ENCODE results near the gene LSM10. TPM values are rescaled to one million over a fixed set of nuclear protein-coding genes. Genes with fewer than 3 reads are reported as not detected.

The LSM10 gene
- total RNA-seq, 4 donors from 2014 or later = 19.2 to 22.6 (median 21.4) TPM

DNA sequence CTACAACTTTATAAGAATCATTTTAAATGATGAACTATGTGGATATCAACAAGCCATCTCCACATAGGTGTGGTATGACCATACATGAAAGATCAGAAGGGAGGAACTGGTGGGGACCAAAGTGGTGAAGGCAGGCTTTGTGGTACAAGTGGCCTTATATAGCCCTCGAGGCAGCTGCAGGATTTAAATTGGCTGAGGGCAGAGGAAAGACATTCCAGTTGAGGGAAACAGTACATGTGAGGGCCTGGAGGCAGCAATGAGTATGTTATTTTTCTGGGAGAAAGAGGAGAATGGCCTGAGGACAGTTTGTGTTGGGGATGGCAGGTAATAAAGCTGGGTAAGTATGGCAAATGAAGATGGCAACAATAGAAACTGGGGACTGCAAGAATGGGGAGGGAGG lies 35.4 kb upstream of the LSM10 start:
- H3K4me1 ChIP-seq = no peaks in the 10 kb centered on the region
- no peak overlapping the region for H3K27ac ChIP-seq
- TF ChIP-seq EP300 (IDR thresholded peaks at IDR 0.05) (no peak), POLR2A (IDR thresholded peaks at IDR 0.05) (no peak), POLR2AphosphoS5 (IDR thresholded peaks at IDR 0.05) (no peak)
- H3K4me3 ChIP-seq = no peak overlapping the region
- peaks cover 22% of the 10 kb centered on the region for H3K36me3 ChIP-seq
- 45% methylated on average over 1 of the region's 1 CpG for WGBS
- no peak for DNase-seq (ENCODE audit: low spot score in 2 of 2)
- H3K27me3 ChIP-seq = no peaks in the 10 kb centered on the region
- no peaks in the 10 kb centered on the region for H3K9me3 ChIP-seq

DNA sequence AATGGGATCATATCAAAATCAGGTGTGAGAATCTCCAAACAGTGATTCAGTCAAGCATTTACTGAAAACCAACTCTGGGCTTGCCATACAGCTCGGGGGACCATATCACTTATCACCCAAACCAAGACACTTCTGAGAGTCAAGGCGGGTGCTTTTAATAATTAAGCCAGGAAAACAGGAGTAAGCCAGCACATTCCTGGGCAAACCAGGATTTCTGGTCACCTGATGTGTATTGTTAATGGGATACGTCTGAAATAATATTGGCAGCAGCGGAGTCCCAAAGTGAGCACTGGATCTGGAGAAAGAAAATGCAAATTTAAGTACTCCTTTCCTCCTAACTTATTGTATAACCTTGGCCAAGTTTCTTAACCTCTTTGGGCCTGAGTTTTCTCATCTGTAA lies 34.9 kb upstream of the LSM10 start:
- 67% methylated on average over 4 of the region's 4 CpGs for WGBS
- no peaks in the 10 kb centered on the region for H3K9me3 ChIP-seq
- H3K4me3 ChIP-seq = no peak overlapping the region
- H3K27ac ChIP-seq = no peak overlapping the region
- no peaks in the 10 kb centered on the region for H3K4me1 ChIP-seq
- no peaks in the 10 kb centered on the region for H3K27me3 ChIP-seq
- DNase-seq (ENCODE audit: low spot score in 2 of 2) = no peak
- no peak for TF ChIP-seq EP300 (IDR thresholded peaks at IDR 0.05)
- no peak for TF ChIP-seq POLR2A (IDR thresholded peaks at IDR 0.05)
- no peak for TF ChIP-seq POLR2AphosphoS5 (IDR thresholded peaks at IDR 0.05)
- peaks cover 22% of the 10 kb centered on the region for H3K36me3 ChIP-seq

DNA sequence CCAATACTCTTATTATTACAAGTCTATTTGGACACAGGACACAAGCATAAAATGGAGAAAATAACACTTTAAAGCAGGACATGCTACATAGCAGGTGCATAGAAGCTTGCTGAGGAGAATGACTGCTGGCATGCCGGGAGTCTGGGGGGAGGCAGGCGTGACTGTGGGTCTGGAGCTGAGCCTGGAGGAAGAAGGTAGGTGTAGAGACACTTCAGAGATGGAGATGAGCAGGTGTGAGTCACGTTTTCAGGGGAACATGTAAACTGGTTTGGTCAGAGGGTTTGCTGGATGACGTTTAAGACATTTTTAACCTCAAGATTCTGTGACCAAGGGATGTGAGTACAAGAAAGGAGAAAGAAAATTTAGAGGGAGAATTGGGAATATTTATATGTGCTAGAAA lies 28.1 kb upstream of the LSM10 start:
- TF ChIP-seq POLR2A (IDR thresholded peaks at IDR 0.05) = no peak
- H3K27ac ChIP-seq = no peak overlapping the region
- no peak for DNase-seq (ENCODE audit: low spot score in 2 of 2)
- H3K27me3 ChIP-seq = no peaks in the 10 kb centered on the region
- H3K9me3 ChIP-seq = no peaks in the 10 kb centered on the region
- H3K4me1 ChIP-seq = peaks cover 3% of the 10 kb centered on the region
- peaks cover 24% of the 10 kb centered on the region for H3K36me3 ChIP-seq
- no peak overlapping the region for H3K4me3 ChIP-seq
- WGBS = 52% methylated on average over 4 of the region's 4 CpGs

DNA sequence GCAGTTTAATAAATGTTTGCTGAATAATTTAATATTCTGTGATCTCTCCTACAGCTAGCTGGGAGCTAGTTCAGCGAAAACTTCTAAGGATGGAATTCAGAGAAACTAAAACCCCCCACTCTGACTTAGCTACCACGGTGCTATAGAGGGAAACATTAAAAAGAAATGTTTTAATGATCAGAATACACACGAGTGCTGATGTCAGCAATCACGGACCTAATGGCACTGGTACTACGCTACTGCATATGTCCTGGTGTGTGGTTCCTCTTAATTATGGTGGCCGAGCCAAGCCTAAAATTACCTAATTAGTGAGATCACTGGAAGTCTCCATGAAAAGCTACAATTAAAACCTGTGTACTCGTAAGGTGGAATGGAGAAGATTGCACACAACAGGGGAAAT lies 23.9 kb upstream of the LSM10 start:
- peaks cover 30% of the 10 kb centered on the region for H3K36me3 ChIP-seq
- no peaks in the 10 kb centered on the region for H3K27me3 ChIP-seq
- no peak overlapping the region for H3K4me3 ChIP-seq
- peaks cover 14% of the 10 kb centered on the region for H3K4me1 ChIP-seq
- H3K27ac ChIP-seq = no peak overlapping the region
- TF ChIP-seq POLR2A (IDR thresholded peaks at IDR 0.05) (no peak), POLR2AphosphoS5 (IDR thresholded peaks at IDR 0.05) (no peak), EP300 (IDR thresholded peaks at IDR 0.05) (no peak)
- TF ChIP-seq, protein P1, sequence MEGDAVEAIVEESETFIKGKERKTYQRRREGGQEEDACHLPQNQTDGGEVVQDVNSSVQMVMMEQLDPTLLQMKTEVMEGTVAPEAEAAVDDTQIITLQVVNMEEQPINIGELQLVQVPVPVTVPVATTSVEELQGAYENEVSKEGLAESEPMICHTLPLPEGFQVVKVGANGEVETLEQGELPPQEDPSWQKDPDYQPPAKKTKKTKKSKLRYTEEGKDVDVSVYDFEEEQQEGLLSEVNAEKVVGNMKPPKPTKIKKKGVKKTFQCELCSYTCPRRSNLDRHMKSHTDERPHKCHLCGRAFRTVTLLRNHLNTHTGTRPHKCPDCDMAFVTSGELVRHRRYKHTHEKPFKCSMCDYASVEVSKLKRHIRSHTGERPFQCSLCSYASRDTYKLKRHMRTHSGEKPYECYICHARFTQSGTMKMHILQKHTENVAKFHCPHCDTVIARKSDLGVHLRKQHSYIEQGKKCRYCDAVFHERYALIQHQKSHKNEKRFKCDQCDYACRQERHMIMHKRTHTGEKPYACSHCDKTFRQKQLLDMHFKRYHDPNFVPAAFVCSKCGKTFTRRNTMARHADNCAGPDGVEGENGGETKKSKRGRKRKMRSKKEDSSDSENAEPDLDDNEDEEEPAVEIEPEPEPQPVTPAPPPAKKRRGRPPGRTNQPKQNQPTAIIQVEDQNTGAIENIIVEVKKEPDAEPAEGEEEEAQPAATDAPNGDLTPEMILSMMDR (IDR thresholded peaks at IDR 0.05) = no peak
- no peak for DNase-seq (ENCODE audit: low spot score in 2 of 2)
- H3K9me3 ChIP-seq = no peaks in the 10 kb centered on the region
- WGBS = 94% methylated on average over 7 of the region's 7 CpGs

DNA sequence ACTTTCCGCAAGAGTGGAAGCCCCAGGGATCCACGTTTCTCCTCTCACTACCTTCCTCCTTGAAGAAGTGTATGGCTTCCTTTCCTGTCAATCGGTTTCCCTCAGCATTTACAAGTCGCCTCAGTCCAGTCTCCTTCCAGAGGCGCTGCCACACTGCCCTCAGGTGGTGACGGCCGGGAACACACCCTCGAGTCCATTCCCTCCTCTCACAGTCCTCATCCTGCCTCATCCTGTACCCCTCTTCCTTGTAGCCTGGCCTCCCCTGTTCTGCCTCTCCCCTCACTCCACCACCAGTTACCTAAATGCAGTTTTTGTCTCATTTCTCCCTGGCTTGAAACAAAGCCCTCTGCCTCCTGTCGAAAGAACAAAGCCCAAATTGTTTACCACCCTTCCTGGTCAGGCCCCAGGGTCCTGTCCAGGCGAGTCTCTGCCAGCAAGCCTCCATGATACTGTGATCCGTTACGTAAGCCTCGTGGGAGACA lies 23.2 kb upstream of the LSM10 start:
- Histone ChIP-seq H3K27me3 (no peaks in the 10 kb centered on the region), H3K4me3 (no peak overlapping the region), H3K4me1 (peaks cover 14% of the 10 kb centered on the region), H3K36me3 (peaks cover 32% of the 10 kb centered on the region), H3K27ac (no peak overlapping the region), H3K9me3 (no peaks in the 10 kb centered on the region)
- TF ChIP-seq EP300 (IDR thresholded peaks at IDR 0.05) = no peak
- TF ChIP-seq, protein P1 (IDR thresholded peaks at IDR 0.05) = peak; percentile 85 to 95
- peak; percentile 93 to 94 for DNase-seq (ENCODE audit: low spot score in 2 of 2)
- 11% methylated on average over 13 of the region's 13 CpGs for WGBS

DNA sequence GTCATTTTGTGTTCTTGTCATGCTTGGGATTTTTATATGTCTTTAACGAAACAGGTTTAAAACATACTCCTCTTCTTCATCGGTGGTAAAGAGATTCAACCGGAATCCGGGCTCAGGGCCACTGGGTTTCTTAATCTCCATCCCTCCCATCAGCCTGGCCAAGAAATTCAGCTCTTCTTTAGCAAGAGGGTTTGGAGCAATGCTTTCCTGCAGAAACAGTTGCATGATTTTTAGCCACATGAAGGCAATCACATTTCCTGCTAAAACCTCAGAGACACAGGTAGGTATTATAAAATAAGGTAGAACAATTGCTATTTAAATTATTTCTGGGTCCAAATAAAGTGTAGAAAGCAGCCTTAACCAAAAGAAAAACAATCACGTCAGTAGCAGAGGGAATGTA lies 22.7 kb upstream of the LSM10 start:
- Histone ChIP-seq H3K9me3 (no peaks in the 10 kb centered on the region), H3K36me3 (peaks cover 32% of the 10 kb centered on the region), H3K27me3 (no peaks in the 10 kb centered on the region), H3K4me1 (peaks cover 14% of the 10 kb centered on the region), H3K27ac (no peak overlapping the region), H3K4me3 (no peak overlapping the region)
- WGBS = 39% methylated on average over 5 of the region's 5 CpGs
- no peak for TF ChIP-seq EP300 (IDR thresholded peaks at IDR 0.05)
- no peak for TF ChIP-seq POLR2A (IDR thresholded peaks at IDR 0.05)
- no peak for TF ChIP-seq POLR2AphosphoS5 (IDR thresholded peaks at IDR 0.05)
- TF ChIP-seq, protein P1 (IDR thresholded peaks at IDR 0.05) = no peak
- DNase-seq (ENCODE audit: low spot score in 2 of 2) = no peak

DNA sequence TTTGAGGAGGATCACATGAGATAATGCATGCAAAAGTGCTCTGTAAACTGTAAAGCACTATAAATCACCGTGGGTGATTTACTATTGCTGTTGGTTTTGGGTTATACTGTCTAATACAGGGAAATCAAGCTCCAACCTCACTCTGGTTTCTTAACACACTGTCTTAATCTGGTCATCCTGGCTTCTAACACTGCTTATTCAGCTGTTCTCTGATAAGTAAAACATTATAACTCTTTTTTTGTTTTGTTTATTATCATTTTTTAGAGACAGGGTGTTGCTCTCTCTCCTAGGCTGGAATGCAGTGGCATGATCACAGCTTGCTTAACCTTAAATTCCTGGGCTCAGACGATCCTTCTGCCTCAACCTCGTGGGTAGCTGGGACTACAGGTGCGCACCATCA lies 21.9 kb upstream of the LSM10 start:
- H3K27me3 ChIP-seq = no peaks in the 10 kb centered on the region
- no peak overlapping the region for H3K27ac ChIP-seq
- H3K36me3 ChIP-seq = peaks cover 32% of the 10 kb centered on the region
- WGBS = 77% methylated on average over 4 of the region's 4 CpGs
- no peak for DNase-seq (ENCODE audit: low spot score in 2 of 2)
- TF ChIP-seq EP300 (IDR thresholded peaks at IDR 0.05) (no peak), POLR2AphosphoS5 (IDR thresholded peaks at IDR 0.05) (no peak), POLR2A (IDR thresholded peaks at IDR 0.05) (no peak)
- no peaks in the 10 kb centered on the region for H3K9me3 ChIP-seq
- no peak overlapping the region for H3K4me3 ChIP-seq
- H3K4me1 ChIP-seq = peaks cover 14% of the 10 kb centered on the region

Data from suprapubic skin (tissue), 4 donors.